Lower leg skin (tissue), 4 donors: ENCODE data around the gene UBE2D4. TPM values are rescaled to one million over a fixed set of nuclear protein-coding genes. Genes with fewer than 3 reads are reported as not detected.
"Not testable (repeated sequence)": the region's sequence is repeated elsewhere in the genome, so short reads cannot be mapped to it uniquely, and the experiment has no call there.

Experiments
- DNase-seq, 2 donors: peaks; one replicate each; pipeline ENCODE4 v3.0.0-alpha.2; 2019; ENCODE audit warnings: low spot score in 2 of 2
- H3K4me3 ChIP-seq: fragments of 200-600 bp; sonication (generic); 2 replicates; pipeline ENCODE4 v1.5.1; 2017; ENCODE audit warnings: mild to moderate bottlenecking, low read depth; ENCODE audit not compliant: poor library complexity, severe bottlenecking
- CTCF ChIP-seq, 3 donors: fragments of 450-650 bp; IDR thresholded peaks; one replicate each; pipeline ENCODE4 v1.5.1; 2016; ENCODE audit warnings: antibody characterized with exemption in 3 of 3, mild to moderate bottlenecking in 3 of 3, moderate library complexity in 2 of 3
- POLR2A ChIP-seq, 2 donors: fragments of 450-650 bp; IDR thresholded peaks; one replicate each; pipeline ENCODE4 v1.6.1; 2016 to 2017; ENCODE audit warnings: antibody characterized with exemption in 2 of 2, mild to moderate bottlenecking in 1 of 2, moderate library complexity in 1 of 2
- WGBS, 2 donors: methylation state at CpG; one replicate each; pipeline ENCODE4 v1.1.5; 2018; 5-methylcytosine and 5-hydroxymethylcytosine counted together
- intact Hi-C: fragments of 100-400 bp; cut with DNase I; formaldehyde crosslinking; loops from one replicate; pipeline ENCODE4 v1.15.0; 2023; ENCODE audit warnings: low total_unique reads
- total RNA-seq, 4 donors: library from RNA; depleted of rRNA; stranded (reverse); fragments of >200 nt; gene quantifications; one replicate each; pipeline ENCODE4 v1.1.0, GENCODE V29; 2016

The UBE2D4 gene
- total RNA-seq, 4 donors from 2014 or later, result 13.0 to 23.9 (median 20.8) TPM

GRCh38 chr7:43956027-43956426 lies 29.8 kb downstream of the UBE2D4 start:
- H3K4me3 ChIP-seq, result no peak overlapping the region
- intact Hi-C loops, result no loop called here
- no peak for TF ChIP-seq POLR2A (IDR thresholded peaks at IDR 0.05)
- no peak for TF ChIP-seq CTCF (IDR thresholded peaks at IDR 0.05)
- 75 to 76% methylated on average over 3 of the region's 3 CpGs for WGBS, 2 donors
- no peak for DNase-seq

- TF ChIP-seq CTCF (IDR thresholded peaks at IDR 0.05), result no peak
- TF ChIP-seq POLR2A (IDR thresholded peaks at IDR 0.05), result no peak
- intact Hi-C loops, result no loop called here
- no peak for DNase-seq
- WGBS, 2 donors, result 13 to 35% methylated on average over 1 of the region's 1 CpG
- no peak overlapping the region for H3K4me3 ChIP-seq
Measured at GRCh38 chr7:43960933-43961332, 34.7 kb downstream of the UBE2D4 start.

- DNase-seq, H3K4me3 ChIP-seq, intact Hi-C loops: not testable (repeated sequence)
- WGBS, 2 donors, result 91 to 92% methylated on average over 3 of the region's 3 CpGs
Measured at GRCh38 chr7:43966392-43966791, 40.2 kb downstream of the UBE2D4 start.

- H3K4me3 ChIP-seq, DNase-seq, intact Hi-C loops: not testable (repeated sequence)
- 87 to 93% methylated on average over 5 to 8 of the region's 20 CpGs for WGBS, 2 donors
Measured at GRCh38 chr7:43968172-43969040, 42.2 kb downstream of the UBE2D4 start.

- WGBS, 2 donors, result 95 to 100% methylated on average over 4 to 10 of the region's 11 CpGs
- H3K4me3 ChIP-seq, DNase-seq, intact Hi-C loops: not testable (repeated sequence)
Measured at GRCh38 chr7:43969586-43969985, 43.4 kb downstream of the UBE2D4 start.

GRCh38 chr7:43970698-43971097 lies 44.5 kb downstream of the UBE2D4 start:
- WGBS, 2 donors, result 100% methylated on average over 3 of the region's 5 CpGs; no CpG with 5 or more reads in 1 of the 2 donors
- H3K4me3 ChIP-seq, intact Hi-C loops, DNase-seq: not testable (repeated sequence)

- intact Hi-C loops, H3K4me3 ChIP-seq, DNase-seq: not testable (repeated sequence)
- 79 to 85% methylated on average over 6 to 7 of the region's 8 CpGs for WGBS, 2 donors
Measured at GRCh38 chr7:43974033-43974573, 47.9 kb downstream of the UBE2D4 start.

- intact Hi-C loops, DNase-seq, H3K4me3 ChIP-seq: not testable (repeated sequence)
- 84 to 92% methylated on average over 6 to 10 of the region's 10 CpGs for WGBS, 2 donors
Measured at GRCh38 chr7:43974725-43975482, 48.7 kb downstream of the UBE2D4 start.
